ENCODE measurements around the gene MUC5B.

Gene MUC5B

GRCh38 chr11:1223346-1224110 is 662 bp downstream of the MUC5B start:
- no peak for TF ChIP-seq GABPA (IDR thresholded peaks at IDR 0.05; ENCODE audit: low read depth)
- TF ChIP-seq, protein P1, sequence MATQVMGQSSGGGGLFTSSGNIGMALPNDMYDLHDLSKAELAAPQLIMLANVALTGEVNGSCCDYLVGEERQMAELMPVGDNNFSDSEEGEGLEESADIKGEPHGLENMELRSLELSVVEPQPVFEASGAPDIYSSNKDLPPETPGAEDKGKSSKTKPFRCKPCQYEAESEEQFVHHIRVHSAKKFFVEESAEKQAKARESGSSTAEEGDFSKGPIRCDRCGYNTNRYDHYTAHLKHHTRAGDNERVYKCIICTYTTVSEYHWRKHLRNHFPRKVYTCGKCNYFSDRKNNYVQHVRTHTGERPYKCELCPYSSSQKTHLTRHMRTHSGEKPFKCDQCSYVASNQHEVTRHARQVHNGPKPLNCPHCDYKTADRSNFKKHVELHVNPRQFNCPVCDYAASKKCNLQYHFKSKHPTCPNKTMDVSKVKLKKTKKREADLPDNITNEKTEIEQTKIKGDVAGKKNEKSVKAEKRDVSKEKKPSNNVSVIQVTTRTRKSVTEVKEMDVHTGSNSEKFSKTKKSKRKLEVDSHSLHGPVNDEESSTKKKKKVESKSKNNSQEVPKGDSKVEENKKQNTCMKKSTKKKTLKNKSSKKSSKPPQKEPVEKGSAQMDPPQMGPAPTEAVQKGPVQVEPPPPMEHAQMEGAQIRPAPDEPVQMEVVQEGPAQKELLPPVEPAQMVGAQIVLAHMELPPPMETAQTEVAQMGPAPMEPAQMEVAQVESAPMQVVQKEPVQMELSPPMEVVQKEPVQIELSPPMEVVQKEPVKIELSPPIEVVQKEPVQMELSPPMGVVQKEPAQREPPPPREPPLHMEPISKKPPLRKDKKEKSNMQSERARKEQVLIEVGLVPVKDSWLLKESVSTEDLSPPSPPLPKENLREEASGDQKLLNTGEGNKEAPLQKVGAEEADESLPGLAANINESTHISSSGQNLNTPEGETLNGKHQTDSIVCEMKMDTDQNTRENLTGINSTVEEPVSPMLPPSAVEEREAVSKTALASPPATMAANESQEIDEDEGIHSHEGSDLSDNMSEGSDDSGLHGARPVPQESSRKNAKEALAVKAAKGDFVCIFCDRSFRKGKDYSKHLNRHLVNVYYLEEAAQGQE (IDR thresholded peaks at IDR 0.05; ENCODE audit: insufficient replicate concordance, low read depth) = no peak
- no peak for TF ChIP-seq SPI1 (IDR thresholded peaks at IDR 0.05; ENCODE audit: borderline replicate concordance, low read depth)
- TF ChIP-seq POLR2AphosphoS5 (IDR thresholded peaks at IDR 0.05; ENCODE audit: low read depth) = no peak
- TF ChIP-seq, protein P2, sequence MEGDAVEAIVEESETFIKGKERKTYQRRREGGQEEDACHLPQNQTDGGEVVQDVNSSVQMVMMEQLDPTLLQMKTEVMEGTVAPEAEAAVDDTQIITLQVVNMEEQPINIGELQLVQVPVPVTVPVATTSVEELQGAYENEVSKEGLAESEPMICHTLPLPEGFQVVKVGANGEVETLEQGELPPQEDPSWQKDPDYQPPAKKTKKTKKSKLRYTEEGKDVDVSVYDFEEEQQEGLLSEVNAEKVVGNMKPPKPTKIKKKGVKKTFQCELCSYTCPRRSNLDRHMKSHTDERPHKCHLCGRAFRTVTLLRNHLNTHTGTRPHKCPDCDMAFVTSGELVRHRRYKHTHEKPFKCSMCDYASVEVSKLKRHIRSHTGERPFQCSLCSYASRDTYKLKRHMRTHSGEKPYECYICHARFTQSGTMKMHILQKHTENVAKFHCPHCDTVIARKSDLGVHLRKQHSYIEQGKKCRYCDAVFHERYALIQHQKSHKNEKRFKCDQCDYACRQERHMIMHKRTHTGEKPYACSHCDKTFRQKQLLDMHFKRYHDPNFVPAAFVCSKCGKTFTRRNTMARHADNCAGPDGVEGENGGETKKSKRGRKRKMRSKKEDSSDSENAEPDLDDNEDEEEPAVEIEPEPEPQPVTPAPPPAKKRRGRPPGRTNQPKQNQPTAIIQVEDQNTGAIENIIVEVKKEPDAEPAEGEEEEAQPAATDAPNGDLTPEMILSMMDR (IDR thresholded peaks at IDR 0.05; ENCODE audit: insufficient read depth, low read length) = no peak
- Histone ChIP-seq H3K4me3 (replicated peaks; ENCODE audit: insufficient read depth, low read length) (no peak overlapping the region), H3K27ac (replicated peaks) (no peak overlapping the region), H3K27me3 (ENCODE audit: insufficient read depth, poor library complexity, severe bottlenecking) (peaks cover 28% of the 10 kb centered on the region)
- no peak for DNase-seq (ENCODE audit: low read depth in 1 of 2, low spot score in 1 of 2)

- TF ChIP-seq POLR2AphosphoS5 (IDR thresholded peaks at IDR 0.05; ENCODE audit: low read depth) (no peak), SPI1 (IDR thresholded peaks at IDR 0.05; ENCODE audit: borderline replicate concordance, low read depth) (no peak), GABPA (IDR thresholded peaks at IDR 0.05; ENCODE audit: low read depth) (no peak)
- TF ChIP-seq, protein P2 (IDR thresholded peaks at IDR 0.05; ENCODE audit: insufficient read depth, low read length) = no peak
- TF ChIP-seq, protein P1 (IDR thresholded peaks at IDR 0.05; ENCODE audit: insufficient replicate concordance, low read depth) = no peak
- no peak overlapping the region for H3K27ac ChIP-seq (replicated peaks)
- peaks cover 28% of the 10 kb centered on the region for H3K27me3 ChIP-seq (ENCODE audit: insufficient read depth, poor library complexity, severe bottlenecking)
- no peak overlapping the region for H3K4me3 ChIP-seq (replicated peaks; ENCODE audit: insufficient read depth, low read length)
- DNase-seq (ENCODE audit: low read depth in 1 of 2, low spot score in 1 of 2) = no peak
Measured at GRCh38 chr11:1224111-1224490, 1.2 kb downstream of the MUC5B start.

GRCh38 chr11:1224491-1225385 is 1.9 kb downstream of the MUC5B start:
- no peak for TF ChIP-seq SPI1 (IDR thresholded peaks at IDR 0.05; ENCODE audit: borderline replicate concordance, low read depth)
- TF ChIP-seq GABPA (IDR thresholded peaks at IDR 0.05; ENCODE audit: low read depth) = no peak
- TF ChIP-seq, protein P2 (IDR thresholded peaks at IDR 0.05; ENCODE audit: insufficient read depth, low read length) = no peak
- no peak for TF ChIP-seq POLR2AphosphoS5 (IDR thresholded peaks at IDR 0.05; ENCODE audit: low read depth)
- TF ChIP-seq, protein P1 (IDR thresholded peaks at IDR 0.05; ENCODE audit: insufficient replicate concordance, low read depth) = no peak
- Histone ChIP-seq H3K27me3 (ENCODE audit: insufficient read depth, poor library complexity, severe bottlenecking) (peaks cover 28% of the 10 kb centered on the region), H3K4me3 (replicated peaks; ENCODE audit: insufficient read depth, low read length) (no peak overlapping the region), H3K27ac (replicated peaks) (no peak overlapping the region)
- DNase-seq (ENCODE audit: low read depth in 1 of 2, low spot score in 1 of 2) = no peak
